OCI-LY7 (cell line): Measurements from ENCODE around the gene ORM2. TPM values are rescaled to one million over a fixed set of nuclear protein-coding genes. Genes with fewer than 3 reads are reported as not detected.

ENCODE experiments used
- BruUV-seq: library from RNA; stranded (reverse); fragments of 400-500 nt; replicated peaks from 2 replicates; lab custom pipeline; 2021; lab: Mats Ljungman, UMichigan
- CTCF ChIA-PET: fragments of 300-600 bp; sonication (Branson Sonifier 250); formaldehyde crosslinking; loops from one replicate; lab custom pipeline; 2022; ENCODE audit warnings: antibody characterized with exemption; ENCODE audit not compliant: unreplicated experiment; lab: Charles Lee
- POLR2A ChIA-PET: fragments of 300-600 bp; sonication (Branson Sonifier 250); formaldehyde crosslinking; loops from one replicate; lab custom pipeline; 2022; ENCODE audit warnings: antibody characterized with exemption; lab: Charles Lee
- DNase-seq: peaks from one replicate; pipeline ENCODE4 v3.0.0-alpha.2; 2015; ENCODE audit warnings: low spot score
- H2AFZ ChIP-seq: fragments of 200-600 bp; sonication (generic), shearing (Covaris generic); 2 replicates; pipeline ENCODE4 v1.6.1; 2014; ENCODE audit warnings: mild to moderate bottlenecking, antibody characterized with exemption, low read length, moderate library complexity
- H3K27ac ChIP-seq: fragments of 200-600 bp; sonication (generic); 2 replicates; pipeline ENCODE4 v1.5.1; 2014; ENCODE audit warnings: mixed run types, low read depth, mild to moderate bottlenecking, moderate library complexity, low read length, inconsistent platforms; ENCODE audit not compliant: poor library complexity, severe bottlenecking
- H3K36me3 ChIP-seq: fragments of 200-600 bp; sonication (generic); 2 replicates; pipeline ENCODE4 v1.6.1; 2014; ENCODE audit warnings: mild to moderate bottlenecking, antibody characterized with exemption, low read length, moderate library complexity, mixed read lengths; ENCODE audit not compliant: insufficient read depth
- H3K4me1 ChIP-seq: fragments of 200-600 bp; sonication (generic); 2 replicates; pipeline ENCODE4 v1.5.1; 2014; ENCODE audit warnings: mild to moderate bottlenecking, low read length; ENCODE audit not compliant: insufficient read depth, poor library complexity, severe bottlenecking
- H3K4me2 ChIP-seq: fragments of 200-600 bp; sonication (generic); 2 replicates; pipeline ENCODE4 v1.6.1; 2014; ENCODE audit warnings: mild to moderate bottlenecking, low read length
- H3K4me3 ChIP-seq: fragments of 200-600 bp; sonication (generic); 2 replicates; pipeline ENCODE4 v1.5.1; 2014; ENCODE audit warnings: mild to moderate bottlenecking, low read depth, low read length; ENCODE audit not compliant: poor library complexity, severe bottlenecking
- H3K79me2 ChIP-seq: fragments of 200-600 bp; sonication (generic); 2 replicates; pipeline ENCODE4 v1.6.1; 2016; ENCODE audit warnings: low read depth, mild to moderate bottlenecking, low read length, moderate library complexity, mixed read lengths; ENCODE audit not compliant: insufficient read depth
- H3K9me2 ChIP-seq: fragments of 200-600 bp; sonication (generic); 2 replicates; pipeline ENCODE4 v1.6.1; 2016; ENCODE audit warnings: mild to moderate bottlenecking, low read length, mixed read lengths; ENCODE audit not compliant: insufficient read depth
- H3K9me3 ChIP-seq: fragments of 200-600 bp; sonication (generic); 2 replicates; pipeline ENCODE4 v1.6.1; 2014; ENCODE audit warnings: mild to moderate bottlenecking, mixed run types, low read length, mixed read lengths
- H4K20me1 ChIP-seq: fragments of 200-600 bp; sonication (generic); 2 replicates; pipeline ENCODE4 v1.6.1; 2014; ENCODE audit warnings: mild to moderate bottlenecking, antibody characterized with exemption, low read length, moderate library complexity, mixed read lengths; ENCODE audit not compliant: insufficient read depth
- CTCF ChIP-seq: fragments of 200-600 bp; sonication (generic); conservative IDR thresholded peaks from 2 replicates; pipeline ENCODE4 v1.5.1; 2014; ENCODE audit warnings: mild to moderate bottlenecking, antibody characterized with exemption, low read length, moderate library complexity, mixed read lengths
- EZH2phosphoT487 ChIP-seq: fragments of 200-600 bp; sonication (generic); IDR thresholded peaks from 2 replicates; pipeline ENCODE4 v1.6.1; 2018; ENCODE audit warnings: low read depth, borderline replicate concordance, mild to moderate bottlenecking, mixed run types, antibody characterized with exemption, low read length, moderate library complexity, mixed read lengths
- intact Hi-C: fragments of 100-400 bp; cut with micrococcal nuclease; formaldehyde crosslinking; loops from one replicate; pipeline ENCODE4 v1.10.0; 2022; ENCODE audit not compliant: unreplicated experiment
- total RNA-seq, 2 experiments: library from RNA; depleted of rRNA in 1 of 2; stranded (reverse); fragments of >200 nt in 1 of 2; shearing (Covaris generic) in 1 of 2; gene quantifications; 2 replicates each; pipeline ENCODE4 v1.2.3, GENCODE V29; 2014 to 2022

ORM2 gene
- total RNA-seq, 2 experiments from 2014 or later: not detected

GRCh38 chr9:114359801-114360200, 30.1 kb downstream of the ORM2 start:
- Histone ChIP-seq H3K27ac (no peak overlapping the region), H3K4me3 (no peak overlapping the region), H3K79me2 (peaks cover 5% of the 10 kb centered on the region; the same call in 1 of the 2 replicates), H3K4me1 (peaks cover 21% of the 10 kb centered on the region), H3K9me3 (no peaks in the 10 kb centered on the region), H3K9me2 (no peaks in the 10 kb centered on the region), H3K36me3 (peaks cover 100% of the 10 kb centered on the region), H4K20me1 (no peaks in the 10 kb centered on the region), H2AFZ (no peak overlapping the region), H3K4me2 (no peak overlapping the region)
- POLR2A ChIA-PET: no interaction called here
- no peak for DNase-seq
- intact Hi-C loops: no loop called here
- CTCF ChIA-PET: no interaction called here
- TF ChIP-seq CTCF (no peak), EZH2phosphoT487 (no peak)
- BruUV-seq: no TSS peak

DNA sequence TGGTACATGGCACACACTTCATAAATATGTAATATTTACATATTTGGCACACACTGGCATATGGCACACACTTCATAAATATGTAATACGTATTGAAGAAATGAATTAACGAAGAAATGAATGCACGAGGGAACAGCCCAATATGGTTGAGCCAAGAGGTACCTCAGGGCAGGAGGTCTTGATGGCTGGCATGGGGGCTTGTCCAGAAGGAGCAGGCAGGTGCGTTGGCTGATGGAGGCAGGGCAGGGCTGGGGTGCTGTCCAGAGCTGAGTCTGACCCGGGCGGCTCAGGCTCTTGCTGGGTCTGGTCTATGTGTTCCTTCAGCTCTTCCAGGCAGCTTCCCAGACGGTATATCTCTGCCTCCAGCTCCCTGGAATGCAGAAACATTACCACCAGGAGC, 31.9 kb downstream of the ORM2 start:
- TF ChIP-seq CTCF (no peak), EZH2phosphoT487 (no peak)
- Histone ChIP-seq H3K9me2 (no peaks in the 10 kb centered on the region), H2AFZ (no peak overlapping the region), H3K27ac (no peak overlapping the region), H3K79me2 (peaks cover 15% of the 10 kb centered on the region; the same call in 1 of the 2 replicates), H4K20me1 (no peaks in the 10 kb centered on the region), H3K36me3 (peaks cover 97% of the 10 kb centered on the region), H3K4me2 (no peak overlapping the region), H3K9me3 (no peaks in the 10 kb centered on the region), H3K4me3 (no peak overlapping the region), H3K4me1 (peaks cover 38% of the 10 kb centered on the region)
- DNase-seq: no peak
- intact Hi-C loops: no loop called here
- BruUV-seq: no TSS peak
- ChIA-PET POLR2A (interaction anchor here (1.6 to 1.9 kb wide), 3 partner anchors 9 to 34 kb away, joined by 3 to 10 read pairs (median 4); no protein-coding TSS in a partner anchor), CTCF (interaction anchor here (0.6 kb wide), 1 partner anchor 25 kb away, joined by 3 read pairs; no protein-coding TSS in a partner anchor)

GRCh38 chr9:114362394-114362793, 32.7 kb downstream of the ORM2 start:
- Histone ChIP-seq H4K20me1 (no peaks in the 10 kb centered on the region), H3K9me2 (no peaks in the 10 kb centered on the region), H3K79me2 (peaks cover 15% of the 10 kb centered on the region; the same call in 1 of the 2 replicates), H2AFZ (no peak overlapping the region), H3K4me3 (no peak overlapping the region), H3K9me3 (no peaks in the 10 kb centered on the region), H3K4me2 (no peak overlapping the region), H3K36me3 (peaks cover 93% of the 10 kb centered on the region), H3K4me1 (peaks cover 47% of the 10 kb centered on the region), H3K27ac (peak overlapping the region; percentile 69)
- no TSS peak for BruUV-seq
- TF ChIP-seq CTCF: no peak
- ChIA-PET POLR2A (interaction anchor here (1.6 to 12.9 kb wide), 4 partner anchors 9 to 34 kb away, joined by 3 to 275 read pairs (median 7); partner anchors contain the start of gene AKNA), CTCF (no interaction called here)
- intact Hi-C loops: no loop called here
- DNase-seq: no peak
